K562 (cell line): ENCODE results near the gene RPL38. TPM values are rescaled to one million over a fixed set of nuclear protein-coding genes. Genes with fewer than 3 reads are reported as not detected.
A peak's percentile ranks its signal among the peaks of the same experiment; 100 is the strongest.

Experiments used
- ATAC-seq: fragments of 200-7000 bp; cut with Tn5 transposase; 3 replicates; pipeline ENCODE4 v1.9.1; 2020; ENCODE audit warnings: moderate library complexity
- BruUV-seq: library from RNA; stranded (reverse); fragments of 400-500 nt; replicated peaks from 2 replicates; lab custom pipeline; 2021; lab: Mats Ljungman, UMichigan
- CTCF ChIA-PET: fragments of 300-600 bp; formaldehyde crosslinking; extraction: SDS; loops from one replicate; lab custom pipeline; 2021; ENCODE audit warnings: low intra/inter-chr PET ratio; lab: Yijun Ruan, JAX
- POLR2A ChIA-PET: fragments of 300-600, 350-650 bp; sonication (Branson Sonifier 250); formaldehyde crosslinking; extraction: SDS; loops from one replicate; lab custom pipeline; 2021; ENCODE audit warnings: antibody characterized with exemption, inconsistent platforms; lab: Yijun Ruan, JAX
- DNase-seq, 4 experiments: peaks; one replicate each; pipeline versions ENCODE4 v3.0.0 to v3.0.0-alpha.2; 2011 to 2018; ENCODE audit warnings: low spot score in 3 of 4, mixed read lengths in 3 of 4; ENCODE audit errors: extremely low read depth in 1 of 4
- FAIRE-seq: peaks from 2 replicates; lab custom pipeline; 2011; peaks lifted over from hg19 to GRCh38; lab: Jason Lieb, UNC
- H2AFZ ChIP-seq: 2 replicates; pipeline ENCODE4 v1.6.0; 2011; ENCODE audit warnings: low read depth, low read length, control low read depth, inconsistent platforms
- H3K27ac ChIP-seq: fragments of 200-600 bp; 3 replicates; pipeline ENCODE4 v1.8.0; 2011; ENCODE audit warnings: low read depth, mild to moderate bottlenecking, control low read depth, inconsistent platforms, low read length, moderate library complexity, mixed read lengths; ENCODE audit errors: extremely low read depth
- H3K27me3 ChIP-seq, 2 experiments: fragments of 300-600 bp in 1 of 2; 2 replicates in 1 of 2; 3 replicates in 1 of 2; pipeline versions ENCODE4 v1.6.0 to v1.8.0; 2011; ENCODE audit warnings: inconsistent platforms in 2 of 2, low read length in 2 of 2, mild to moderate bottlenecking in 1 of 2, mixed read lengths in 1 of 2, moderate library complexity in 1 of 2; ENCODE audit not compliant: control insufficient read depth in 2 of 2, insufficient read depth in 2 of 2
- H3K36me3 ChIP-seq: fragments of 300-600 bp; 3 replicates; pipeline ENCODE4 v1.8.0; 2011; ENCODE audit warnings: mild to moderate bottlenecking, low read length, inconsistent platforms; ENCODE audit not compliant: control insufficient read depth, insufficient read depth
- H3K4me1 ChIP-seq, 2 experiments: fragments of 200-600 bp in 1 of 2; replicated peaks in 1 of 2; 2 replicates in 1 of 2; 3 replicates in 1 of 2; pipeline versions ENCODE4 v1.5.1 to v1.8.0; 2011; ENCODE audit warnings: inconsistent platforms in 2 of 2, low read length in 2 of 2, mild to moderate bottlenecking in 1 of 2, mixed read lengths in 1 of 2, moderate library complexity in 1 of 2; ENCODE audit not compliant: control insufficient read depth in 2 of 2, insufficient read depth in 2 of 2
- H3K4me2 ChIP-seq: 2 replicates; pipeline ENCODE4 v1.6.1; 2011; ENCODE audit warnings: low read length, control low read depth, inconsistent platforms, mixed read lengths; ENCODE audit not compliant: insufficient read depth
- H3K4me3 ChIP-seq: fragments of 200-600 bp; sonication (generic), shearing (Covaris generic); 2 replicates; pipeline ENCODE4 v1.5.1; 2016; ENCODE audit warnings: control low read depth, inconsistent platforms
- H3K79me2 ChIP-seq: fragments of 200-600 bp; 3 replicates; pipeline ENCODE4 v1.8.0; 2011; ENCODE audit warnings: low read length, inconsistent platforms; ENCODE audit not compliant: control insufficient read depth, insufficient read depth
- H3K9ac ChIP-seq, 2 experiments: 2 replicates each; pipeline versions ENCODE4 v1.6.0 to v1.6.1; 2011; ENCODE audit warnings: low read depth in 2 of 2, low read length in 2 of 2, control low read depth in 1 of 2, inconsistent platforms in 1 of 2, mild to moderate bottlenecking in 1 of 2, mixed read lengths in 1 of 2; ENCODE audit not compliant: insufficient read depth in 1 of 2
- H3K9me1 ChIP-seq: one replicate; pipeline ENCODE4 v1.6.0; 2011; ENCODE audit warnings: inconsistent platforms, mild to moderate bottlenecking, low read length, moderate library complexity; ENCODE audit not compliant: control insufficient read depth, insufficient read depth
- H3K9me3 ChIP-seq: replicated peaks from 2 replicates; pipeline ENCODE4 v1.5.1; 2011; ENCODE audit warnings: low read depth, low read length, inconsistent platforms; ENCODE audit not compliant: control insufficient read depth, insufficient read depth
- H4K20me1 ChIP-seq: replicated peaks from 2 replicates; pipeline ENCODE4 v1.6.1; 2011; ENCODE audit warnings: low read length, inconsistent platforms, mixed read lengths; ENCODE audit not compliant: control insufficient read depth, insufficient read depth
- HDAC2 ChIP-seq: fragments of 450-650 bp; IDR thresholded peaks from 2 replicates; pipeline ENCODE4 v1.6.1; 2016; ENCODE audit warnings: mild to moderate bottlenecking
- HNRNPK ChIP-seq: fragments of 200-400 bp; formaldehyde crosslinking; IDR thresholded peaks from one replicate; pipeline ENCODE4 v1.6.1; 2018; ENCODE audit warnings: mild to moderate bottlenecking, low read depth, low read length; ENCODE audit not compliant: poor library complexity, severe bottlenecking
- HNRNPLL ChIP-seq: fragments of 200-400 bp; formaldehyde crosslinking; IDR thresholded peaks from 2 replicates; pipeline ENCODE4 v1.6.1; 2017; ENCODE audit warnings: low read length, low read depth, mild to moderate bottlenecking; ENCODE audit not compliant: poor library complexity, severe bottlenecking
- PCBP1 ChIP-seq: fragments of 200-400 bp; formaldehyde crosslinking; IDR thresholded peaks from 2 replicates; pipeline ENCODE4 v1.6.1; 2018; ENCODE audit warnings: mild to moderate bottlenecking, low read depth, low read length; ENCODE audit not compliant: poor library complexity, severe bottlenecking
- RBFOX2 ChIP-seq: fragments of 200-400 bp; formaldehyde crosslinking; IDR thresholded peaks from 2 replicates; pipeline ENCODE4 v1.6.1; 2017; ENCODE audit warnings: low read depth, mild to moderate bottlenecking, low read length, moderate library complexity
- RBM22 ChIP-seq: fragments of 200-400 bp; formaldehyde crosslinking; IDR thresholded peaks from 2 replicates; pipeline ENCODE4 v1.6.1; 2018; ENCODE audit warnings: low read length, low read depth; ENCODE audit not compliant: poor library complexity, severe bottlenecking
- ZKSCAN1 ChIP-seq: fragments of 150-350 bp; IDR thresholded peaks from 2 replicates; pipeline ENCODE4 v1.6.1; 2016; ENCODE audit warnings: low read depth, low read length
- ZNF57 ChIP-seq: fragments of 450-650 bp; formaldehyde crosslinking; IDR thresholded peaks from 2 replicates; pipeline ENCODE4 v1.4.0; 2020; ENCODE audit warnings: mild to moderate bottlenecking, moderate library complexity
- WGBS: fragments of 100-300 bp; shearing (Covaris generic); methylation state at CpG from one replicate; pipeline ENCODE4 v1.1.6; 2016; ENCODE audit warnings: low coverage, mixed read lengths; ENCODE audit not compliant: insufficient coverage; ENCODE audit errors: missing lambda C conversion rate; 5-methylcytosine and 5-hydroxymethylcytosine counted together
- in situ Hi-C: fragments of 300-500 bp; cut with MboI; formaldehyde crosslinking; loops from 4 replicates; pipeline ENCODE4 v1.15.0; 2018; ENCODE audit warnings: inconsistent platforms, mixed read lengths
- intact Hi-C: fragments of 100-400 bp; cut with micrococcal nuclease; formaldehyde crosslinking; loops from 2 replicates; pipeline ENCODE4 v1.14.2; 2022
- polyA plus RNA-seq, 8 experiments: library from polyadenylated mRNA; depleted of rRNA in 4 of 8; stranded (reverse) in 5 of 8; unstranded in 3 of 8; fragments of >200 nt; fragmentation: Nextera tagmentation in 2 of 8; fragmentation: Illumina TruSeq in 1 of 8; extraction: Ambion mirVana in 2 of 8; extraction: Trizol in 1 of 8; gene quantifications; 2 replicates each; pipeline versions ENCODE4 v1.2.1 to v1.2.3, GENCODE V29; 2011 to 2014; ENCODE audit warnings: inconsistent platforms in 1 of 8, missing spikeins in 1 of 8
- total RNA-seq, 7 experiments: library from RNA; depleted of rRNA in 6 of 7; stranded (reverse); fragments of >200 nt in 6 of 7; fragmentation: Illumina TruSeq in 2 of 7; extraction: Trizol in 2 of 7; gene quantifications; 2 replicates each; pipeline versions ENCODE4 v1.2.1 to v1.2.3, GENCODE V29; 2011 to 2021; ENCODE audit warnings: low replicate concordance in 1 of 7
- TF ChIP-seq, protein P1 (sequence below), 2 experiments: fragments of 450-650 bp; IDR thresholded peaks; 2 replicates each; pipeline ENCODE4 v1.6.1; 2016
- TF ChIP-seq, protein P2 (sequence below): fragments of 450-650 bp; IDR thresholded peaks from 2 replicates; pipeline ENCODE4 v1.7.0; 2016; ENCODE audit warnings: borderline replicate concordance
- TF ChIP-seq, protein P3 (sequence below), 2 experiments: fragments of 450-650 bp; conservative IDR thresholded peaks; 2 replicates each; pipeline ENCODE4 v1.6.1; 2017; ENCODE audit warnings: mild to moderate bottlenecking in 2 of 2, moderate library complexity in 2 of 2
- TF ChIP-seq, protein P4 (sequence below): sonication (generic); formaldehyde crosslinking; IDR thresholded peaks from 2 replicates; pipeline ENCODE4 v1.9.0; 2022; ENCODE audit warnings: mild to moderate bottlenecking, missing genetic modification reagents
- TF ChIP-seq, protein P5 (sequence below): sonication (generic); formaldehyde crosslinking; IDR thresholded peaks from 2 replicates; pipeline ENCODE4 v1.8.0; 2022; ENCODE audit warnings: missing genetic modification reagents, mild to moderate bottlenecking, borderline replicate concordance

Gene RPL38
- total and polyA plus RNA-seq, 9 of the 15 experiments (the other 6 are each of a cell fraction or from before 2014, with no cell fraction given) = 1,224 to 3,864 (median 1,939) TPM

DNA sequence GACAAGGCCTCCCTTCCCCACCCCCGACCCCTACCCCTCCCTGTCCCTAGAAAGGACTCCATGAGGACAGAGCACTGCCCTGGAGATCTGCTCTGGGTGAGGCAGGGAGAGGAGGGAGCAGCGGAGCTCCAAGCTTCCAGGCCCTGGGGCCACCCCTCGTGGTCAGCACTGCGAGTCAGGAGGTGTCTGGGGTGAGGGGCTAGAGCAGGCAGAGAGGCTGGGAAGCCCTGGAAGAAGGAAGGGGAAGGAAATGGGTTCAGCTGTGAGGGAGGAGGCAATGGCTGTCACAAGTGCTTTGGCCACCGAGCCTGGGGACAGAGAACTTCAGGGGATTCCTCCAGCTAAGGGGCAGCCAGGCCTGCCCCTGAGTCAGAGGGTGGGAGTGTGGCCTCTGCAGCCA lies 42.4 kb downstream of the RPL38 start (continued):
- TF ChIP-seq RBFOX2 (no peak), HDAC2 (no peak), ZNF57 (CRISPR knock-in tag) (no peak), ZKSCAN1 (no peak)
- TF ChIP-seq, protein P1, sequence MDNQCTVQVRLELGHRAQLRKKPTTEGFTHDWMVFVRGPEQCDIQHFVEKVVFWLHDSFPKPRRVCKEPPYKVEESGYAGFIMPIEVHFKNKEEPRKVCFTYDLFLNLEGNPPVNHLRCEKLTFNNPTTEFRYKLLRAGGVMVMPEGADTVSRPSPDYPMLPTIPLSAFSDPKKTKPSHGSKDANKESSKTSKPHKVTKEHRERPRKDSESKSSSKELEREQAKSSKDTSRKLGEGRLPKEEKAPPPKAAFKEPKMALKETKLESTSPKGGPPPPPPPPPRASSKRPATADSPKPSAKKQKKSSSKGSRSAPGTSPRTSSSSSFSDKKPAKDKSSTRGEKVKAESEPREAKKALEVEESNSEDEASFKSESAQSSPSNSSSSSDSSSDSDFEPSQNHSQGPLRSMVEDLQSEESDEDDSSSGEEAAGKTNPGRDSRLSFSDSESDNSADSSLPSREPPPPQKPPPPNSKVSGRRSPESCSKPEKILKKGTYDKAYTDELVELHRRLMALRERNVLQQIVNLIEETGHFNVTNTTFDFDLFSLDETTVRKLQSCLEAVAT (IDR thresholded peaks at IDR 0.05) = no peak
- TF ChIP-seq, all 486 proteins: peak for 0

DNA sequence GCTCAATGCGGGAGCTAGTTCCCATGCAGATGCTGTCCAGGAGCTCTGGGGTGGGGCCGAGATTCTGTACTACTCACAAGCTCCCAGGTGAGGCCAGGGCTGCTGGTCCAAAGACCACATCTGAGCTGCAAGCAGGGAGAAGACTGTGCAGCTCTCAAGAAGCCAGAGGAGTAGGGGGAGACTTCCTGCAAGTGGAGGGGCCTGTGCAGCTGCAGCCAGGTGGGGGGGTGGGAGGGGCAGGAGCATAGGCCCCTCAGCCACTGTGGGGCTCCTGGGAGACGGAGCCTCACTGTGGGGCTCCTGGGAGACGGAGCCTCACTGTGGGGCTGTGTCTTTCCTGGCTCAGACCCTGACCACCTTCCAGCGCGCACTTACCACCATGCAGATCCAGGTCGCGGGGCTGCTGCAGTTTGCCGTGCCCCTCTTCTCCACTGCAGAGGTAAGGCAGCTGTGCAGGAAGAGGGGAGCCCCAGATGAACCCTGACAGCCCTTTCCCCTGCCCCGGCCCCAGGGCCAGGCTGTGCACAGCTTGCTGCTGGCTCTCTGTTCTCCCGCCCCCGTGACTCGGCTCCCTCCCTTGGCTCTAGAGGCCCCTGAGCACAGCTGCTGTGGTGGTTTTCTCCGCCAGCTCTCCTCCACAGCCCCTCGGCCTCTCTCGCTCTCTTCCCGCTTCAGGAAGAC lies 46.3 kb downstream of the RPL38 start:
- no peaks in the 10 kb centered on the region for H3K36me3 ChIP-seq
- H4K20me1 ChIP-seq = no peaks in the 10 kb centered on the region
- peaks cover 0 to 29% of the 10 kb centered on the region in 2 experiments; a peak in 2 of 5 replicates for H3K4me1 ChIP-seq
- BruUV-seq = no TSS peak
- H2AFZ ChIP-seq = no peak overlapping the region
- H3K79me2 ChIP-seq = no peaks in the 10 kb centered on the region
- ChIA-PET CTCF (no interaction called here), POLR2A (interaction anchor here (0.5 to 2.2 kb wide), 6 partner anchors 9 to 37 kb away, joined by 3 to 7 read pairs (median 3); no protein-coding TSS in a partner anchor)
- no peak overlapping the region for H3K4me2 ChIP-seq
- H3K9me3 ChIP-seq = no peaks in the 10 kb centered on the region
- H3K27ac ChIP-seq = no peak overlapping the region
- in situ Hi-C loops = no loop called here
- intact Hi-C loops = no loop called here
- WGBS = 50% methylated on average over 9 of the region's 17 CpGs
- H3K9ac ChIP-seq = peak overlapping the region in 1 of 2 experiments; percentile 68; a peak in 2 of 4 replicates
- DNase-seq (no peak), FAIRE-seq (no peak), ATAC-seq (no peak)
- peaks cover 0 to 41% of the 10 kb centered on the region in 2 experiments; a peak in 3 of 5 replicates for H3K27me3 ChIP-seq
- H3K4me3 ChIP-seq = no peak overlapping the region
- H3K9me1 ChIP-seq = no peaks in the 10 kb centered on the region
- TF ChIP-seq, protein P2, sequence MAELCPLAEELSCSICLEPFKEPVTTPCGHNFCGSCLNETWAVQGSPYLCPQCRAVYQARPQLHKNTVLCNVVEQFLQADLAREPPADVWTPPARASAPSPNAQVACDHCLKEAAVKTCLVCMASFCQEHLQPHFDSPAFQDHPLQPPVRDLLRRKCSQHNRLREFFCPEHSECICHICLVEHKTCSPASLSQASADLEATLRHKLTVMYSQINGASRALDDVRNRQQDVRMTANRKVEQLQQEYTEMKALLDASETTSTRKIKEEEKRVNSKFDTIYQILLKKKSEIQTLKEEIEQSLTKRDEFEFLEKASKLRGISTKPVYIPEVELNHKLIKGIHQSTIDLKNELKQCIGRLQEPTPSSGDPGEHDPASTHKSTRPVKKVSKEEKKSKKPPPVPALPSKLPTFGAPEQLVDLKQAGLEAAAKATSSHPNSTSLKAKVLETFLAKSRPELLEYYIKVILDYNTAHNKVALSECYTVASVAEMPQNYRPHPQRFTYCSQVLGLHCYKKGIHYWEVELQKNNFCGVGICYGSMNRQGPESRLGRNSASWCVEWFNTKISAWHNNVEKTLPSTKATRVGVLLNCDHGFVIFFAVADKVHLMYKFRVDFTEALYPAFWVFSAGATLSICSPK = no peak
- TF ChIP-seq, protein P3, sequence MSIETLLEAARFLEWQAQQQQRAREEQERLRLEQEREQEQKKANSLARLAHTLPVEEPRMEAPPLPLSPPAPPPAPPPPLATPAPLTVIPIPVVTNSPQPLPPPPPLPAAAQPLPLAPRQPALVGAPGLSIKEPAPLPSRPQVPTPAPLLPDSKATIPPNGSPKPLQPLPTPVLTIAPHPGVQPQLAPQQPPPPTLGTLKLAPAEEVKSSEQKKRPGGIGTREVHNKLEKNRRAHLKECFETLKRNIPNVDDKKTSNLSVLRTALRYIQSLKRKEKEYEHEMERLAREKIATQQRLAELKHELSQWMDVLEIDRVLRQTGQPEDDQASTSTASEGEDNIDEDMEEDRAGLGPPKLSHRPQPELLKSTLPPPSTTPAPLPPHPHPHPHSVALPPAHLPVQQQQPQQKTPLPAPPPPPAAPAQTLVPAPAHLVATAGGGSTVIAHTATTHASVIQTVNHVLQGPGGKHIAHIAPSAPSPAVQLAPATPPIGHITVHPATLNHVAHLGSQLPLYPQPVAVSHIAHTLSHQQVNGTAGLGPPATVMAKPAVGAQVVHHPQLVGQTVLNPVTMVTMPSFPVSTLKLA (conservative IDR thresholded peaks at IDR 0.05) = no peak
- no peak for TF ChIP-seq HNRNPK
- TF ChIP-seq, protein P4, sequence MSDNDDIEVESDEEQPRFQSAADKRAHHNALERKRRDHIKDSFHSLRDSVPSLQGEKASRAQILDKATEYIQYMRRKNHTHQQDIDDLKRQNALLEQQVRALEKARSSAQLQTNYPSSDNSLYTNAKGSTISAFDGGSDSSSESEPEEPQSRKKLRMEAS = no peak
- TF ChIP-seq RBM22 = no peak
- no peak for TF ChIP-seq HNRNPLL
- TF ChIP-seq, protein P5, sequence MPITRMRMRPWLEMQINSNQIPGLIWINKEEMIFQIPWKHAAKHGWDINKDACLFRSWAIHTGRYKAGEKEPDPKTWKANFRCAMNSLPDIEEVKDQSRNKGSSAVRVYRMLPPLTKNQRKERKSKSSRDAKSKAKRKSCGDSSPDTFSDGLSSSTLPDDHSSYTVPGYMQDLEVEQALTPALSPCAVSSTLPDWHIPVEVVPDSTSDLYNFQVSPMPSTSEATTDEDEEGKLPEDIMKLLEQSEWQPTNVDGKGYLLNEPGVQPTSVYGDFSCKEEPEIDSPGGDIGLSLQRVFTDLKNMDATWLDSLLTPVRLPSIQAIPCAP = no peak
- TF ChIP-seq PCBP1 = no peak
